Activated CD4-positive, alpha-beta T cell treated with anti-CD3 and anti-CD28 coated beads, Interleukin-2, amount 50 U/mL, for 1 hour (primary cell): ENCODE data around the gene TP53TG5.

ENCODE experiments used
- DNase-seq: peaks from one replicate; pipeline ENCODE4 v3.0.0-alpha.2; 2020

TP53TG5 gene

GRCh38 chr20:45345104-45345936 lies 32.8 kb downstream of the TP53TG5 start:
- no peak for DNase-seq

GRCh38 chr20:45344168-45344860 lies 33.8 kb downstream of the TP53TG5 start:
- no peak for DNase-seq

- DNase-seq: no peak
These were observed 34.5 kb downstream of the TP53TG5 start for GRCh38 chr20:45343532-45344167.

GRCh38 chr20:45342855-45343531 lies 35.1 kb downstream of the TP53TG5 start:
- DNase-seq: no peak

GRCh38 chr20:45341939-45342854 lies 35.9 kb downstream of the TP53TG5 start:
- no peak for DNase-seq

- no peak for DNase-seq
These were observed 36.6 kb downstream of the TP53TG5 start for GRCh38 chr20:45341579-45341938.

GRCh38 chr20:45340951-45341350 lies 37.2 kb downstream of the TP53TG5 start:
- DNase-seq: no peak

- no peak for DNase-seq
These were observed 37.8 kb downstream of the TP53TG5 start for GRCh38 chr20:45340236-45340847.

- no peak for DNase-seq
These were observed 38.3 kb downstream of the TP53TG5 start for GRCh38 chr20:45339799-45340198.

- no peak for DNase-seq
These were observed 39.0 kb downstream of the TP53TG5 start for GRCh38 chr20:45339084-45339483.

GRCh38 chr20:45338121-45339030 lies 39.7 kb downstream of the TP53TG5 start:
- no peak for DNase-seq

- no peak for DNase-seq
These were observed 40.6 kb downstream of the TP53TG5 start for GRCh38 chr20:45337367-45338120.

- DNase-seq: no peak
These were observed 41.4 kb downstream of the TP53TG5 start for GRCh38 chr20:45336530-45337366.

GRCh38 chr20:45330476-45330875 lies 47.6 kb downstream of the TP53TG5 start:
- DNase-seq: no peak

- no peak for DNase-seq
These were observed 48.4 kb downstream of the TP53TG5 start for GRCh38 chr20:45329497-45330319.

GRCh38 chr20:45328451-45328850 lies 49.7 kb downstream of the TP53TG5 start:
- no peak for DNase-seq

- DNase-seq: no peak
These were observed 52.8 kb downstream of the TP53TG5 start for GRCh38 chr20:45325371-45325770.

GRCh38 chr20:45323731-45324130 lies 54.4 kb downstream of the TP53TG5 start:
- DNase-seq: no peak
